Skeletal muscle tissue (tissue), 4 donors: ENCODE measurements around the gene EPS8L3. TPM values are rescaled to one million over a fixed set of nuclear protein-coding genes. Genes with fewer than 3 reads are reported as not detected.
A peak's percentile ranks its signal among the peaks of the same experiment; 100 is the strongest.
"Not testable (repeated sequence)": the region's sequence is repeated elsewhere in the genome, so short reads cannot be mapped to it uniquely, and the experiment has no call there.

ENCODE experiments used
- H3K27ac ChIP-seq: one replicate; pipeline ENCODE4 v1.7.0; 2013; ENCODE audit warnings: mild to moderate bottlenecking, low read depth, low read length, inconsistent platforms
- H3K27me3 ChIP-seq, 3 donors: one replicate each; pipeline ENCODE4 v1.7.0; 2013; ENCODE audit warnings: low read length in 3 of 3; ENCODE audit not compliant: control insufficient read depth in 3 of 3, insufficient read depth in 3 of 3
- H3K36me3 ChIP-seq, 3 donors: one replicate each; pipeline ENCODE4 v1.7.0; 2013; ENCODE audit warnings: low read length in 3 of 3; ENCODE audit not compliant: control insufficient read depth in 3 of 3, insufficient read depth in 3 of 3
- H3K4me1 ChIP-seq, 3 donors: one replicate each; pipeline ENCODE4 v1.7.0; 2013; ENCODE audit warnings: low read length in 3 of 3, mild to moderate bottlenecking in 3 of 3; ENCODE audit not compliant: control insufficient read depth in 3 of 3, insufficient read depth in 3 of 3
- H3K4me3 ChIP-seq, 3 donors: one replicate each; pipeline ENCODE4 v1.7.0; 2013; ENCODE audit warnings: low read length in 3 of 3
- H3K9ac ChIP-seq, 3 donors: one replicate each; pipeline ENCODE4 v1.7.0; 2013; ENCODE audit warnings: low read length in 3 of 3, mild to moderate bottlenecking in 3 of 3, moderate library complexity in 2 of 3, low read depth in 1 of 3
- H3K9me3 ChIP-seq, 3 donors: one replicate each; pipeline ENCODE4 v1.7.0; 2013; ENCODE audit warnings: low read length in 3 of 3; ENCODE audit not compliant: control insufficient read depth in 3 of 3
- total RNA-seq: library from RNA; depleted of rRNA; stranded (reverse); fragments of >200 nt; gene quantifications from one replicate; pipeline ENCODE4 v1.2.3, GENCODE V29; 2014
- donor health status: Osteomylitis.

The EPS8L3 gene
- total RNA-seq, 1 donor from 2014 or later: not detected

DNA sequence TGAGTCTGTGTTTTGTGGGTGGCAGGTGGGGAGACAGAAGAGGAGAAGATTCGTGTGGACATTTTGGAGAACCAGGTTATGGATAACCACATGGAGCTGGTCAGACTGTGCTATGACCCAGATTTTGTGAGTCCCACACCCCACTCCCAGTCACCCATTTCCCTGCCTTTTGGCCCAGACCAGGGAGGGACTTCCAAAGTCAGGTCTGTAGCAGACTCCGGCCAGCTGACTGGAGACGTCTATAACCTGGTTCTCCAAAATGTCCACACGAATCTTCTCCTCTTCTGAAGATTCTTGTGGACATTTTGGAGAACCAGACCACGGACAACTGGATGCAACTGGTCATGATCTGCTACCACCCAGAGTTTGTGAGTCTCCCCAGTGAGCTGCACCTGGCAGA, 50.1 kb downstream of the EPS8L3 start:
- Histone ChIP-seq H3K27me3 (no peaks in the 10 kb centered on the region), H3K27ac (no peak overlapping the region), H3K4me3 (no peak overlapping the region), H3K9me3 (no peaks in the 10 kb centered on the region), H3K9ac (no peak overlapping the region), H3K4me1 (no peaks in the 10 kb centered on the region), H3K36me3 (no peaks in the 10 kb centered on the region)

DNA sequence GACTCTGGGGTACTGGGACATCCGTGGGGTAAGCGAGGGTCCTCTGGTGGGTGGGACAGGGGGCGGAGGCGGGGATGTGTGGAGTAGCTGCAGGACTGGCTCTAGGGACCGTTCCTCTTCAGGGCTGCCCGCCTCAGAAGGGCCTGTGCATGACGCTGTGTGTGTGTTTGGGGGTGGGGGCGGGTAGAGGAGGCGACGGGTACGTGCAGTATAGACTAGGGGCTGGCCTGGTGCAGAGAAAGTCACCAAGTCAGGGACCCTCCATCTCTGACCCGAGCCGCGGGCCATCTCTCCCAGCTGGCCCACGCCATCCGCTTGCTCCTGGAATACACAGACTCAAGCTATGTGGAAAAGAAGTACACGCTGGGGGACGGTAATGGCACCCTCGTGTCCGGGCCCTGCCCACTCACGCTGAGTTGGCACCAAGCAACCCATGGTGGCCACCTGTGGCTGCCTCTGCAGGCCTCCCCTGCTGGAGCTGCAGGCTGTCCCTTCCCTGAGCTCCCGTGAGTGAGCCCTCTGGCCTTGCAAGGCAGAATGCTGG, 51.3 kb downstream of the EPS8L3 start:
- H3K9me3 ChIP-seq: no peaks in the 10 kb centered on the region
- peak overlapping the region in 1 of 3 donors; percentile 40 for H3K9ac ChIP-seq
- H3K4me1 ChIP-seq: no peaks in the 10 kb centered on the region
- H3K36me3 ChIP-seq: no peaks in the 10 kb centered on the region
- H3K4me3 ChIP-seq: peak overlapping the region in 2 of 3 donors; percentile 22 to 38
- no peak overlapping the region for H3K27ac ChIP-seq
- H3K27me3 ChIP-seq: no peaks in the 10 kb centered on the region

DNA sequence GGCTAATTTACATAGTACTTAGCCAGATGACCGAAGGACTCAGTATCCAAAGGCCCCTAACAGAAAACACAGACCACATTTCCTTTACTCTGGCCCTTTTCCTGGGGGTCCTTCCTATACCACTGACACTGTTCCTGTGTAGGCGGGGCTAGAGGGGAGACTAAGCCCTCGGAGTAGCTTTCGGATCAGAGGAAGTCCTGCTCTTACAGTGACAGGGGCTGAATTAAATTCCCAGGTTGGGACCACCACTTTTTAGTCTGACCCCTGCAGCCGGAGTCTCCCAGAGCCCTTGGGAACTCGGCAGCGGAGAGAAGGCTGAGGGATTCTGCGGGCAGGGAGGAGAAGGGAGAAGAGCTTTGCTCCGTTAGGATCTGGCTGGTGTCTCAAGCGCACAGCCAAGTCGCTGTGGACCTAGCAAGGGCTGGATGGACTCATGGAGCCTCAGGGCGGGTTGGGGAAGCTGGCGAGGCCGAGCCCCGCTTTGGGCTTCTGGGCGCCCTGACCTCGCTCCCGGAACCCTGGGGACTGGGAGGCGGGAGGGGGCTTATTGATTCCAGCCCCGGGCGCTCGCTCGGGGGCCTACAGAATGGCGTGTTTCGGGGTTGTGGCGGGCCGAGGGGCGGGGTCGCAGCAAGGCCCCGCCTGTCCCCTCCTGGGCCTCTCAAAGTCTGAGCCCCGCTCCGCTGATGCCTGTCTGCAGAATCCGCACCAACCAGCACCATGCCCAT, 52.0 kb downstream of the EPS8L3 start, which contains the start of gene GSTM5:
GSTM5 (plus strand) TSS at position 659 of the 728 bp plus-strand sequence; CDS start at position 721, 62 bp downstream.
- not testable (repeated sequence) for H3K36me3 ChIP-seq, H3K4me1 ChIP-seq, H3K9me3 ChIP-seq, H3K27me3 ChIP-seq, H3K27ac ChIP-seq
- peak within 1 kb of the TSS in 2 of 3 donors; percentile 22 to 38 for H3K4me3 ChIP-seq
- peak within 1 kb of the TSS in 2 of 3 donors; percentile 40 to 43 for H3K9ac ChIP-seq

DNA sequence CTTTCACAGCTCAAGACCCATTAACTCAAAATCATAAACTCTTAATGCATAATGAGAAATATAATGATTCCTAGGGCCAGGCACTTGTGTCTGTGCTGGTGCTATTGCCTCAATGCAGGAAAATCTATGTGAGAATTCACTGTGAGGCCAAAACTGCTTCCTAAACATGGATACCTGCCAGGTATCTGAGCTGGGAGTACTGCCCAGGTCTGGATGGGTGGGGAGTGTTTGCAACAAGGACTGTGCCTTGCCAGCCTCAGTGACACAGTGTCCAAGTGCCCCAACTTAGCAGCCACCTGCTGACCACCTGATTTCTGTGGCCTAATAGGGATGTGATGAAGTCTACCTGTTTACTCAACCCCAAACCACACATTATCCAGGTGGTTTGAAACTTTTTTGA, 53.9 kb downstream of the EPS8L3 start:
- H3K27me3 ChIP-seq, H3K9me3 ChIP-seq, H3K4me1 ChIP-seq, H3K27ac ChIP-seq, H3K4me3 ChIP-seq, H3K36me3 ChIP-seq, H3K9ac ChIP-seq: not testable (repeated sequence)

DNA sequence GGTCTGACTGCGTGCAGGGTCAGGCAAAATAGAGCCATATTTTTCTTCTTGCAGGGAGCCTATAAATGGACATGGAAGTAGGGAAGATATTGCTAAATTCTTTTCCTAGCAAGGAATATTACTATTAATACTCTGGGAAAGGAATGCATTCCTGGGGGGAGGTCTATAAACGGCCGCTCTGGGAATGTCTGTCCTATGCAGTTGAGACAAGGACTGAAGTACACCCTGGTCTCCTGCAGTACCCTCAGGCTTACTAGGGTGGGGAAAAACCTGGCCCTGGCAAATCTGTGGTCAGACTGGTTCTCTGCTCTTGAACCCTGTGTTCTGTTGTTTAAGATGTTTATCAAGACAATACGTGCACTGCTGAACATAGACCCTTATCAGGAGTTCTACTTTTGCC, 54.8 kb downstream of the EPS8L3 start:
- not testable (repeated sequence) for H3K27ac ChIP-seq, H3K9me3 ChIP-seq

DNA sequence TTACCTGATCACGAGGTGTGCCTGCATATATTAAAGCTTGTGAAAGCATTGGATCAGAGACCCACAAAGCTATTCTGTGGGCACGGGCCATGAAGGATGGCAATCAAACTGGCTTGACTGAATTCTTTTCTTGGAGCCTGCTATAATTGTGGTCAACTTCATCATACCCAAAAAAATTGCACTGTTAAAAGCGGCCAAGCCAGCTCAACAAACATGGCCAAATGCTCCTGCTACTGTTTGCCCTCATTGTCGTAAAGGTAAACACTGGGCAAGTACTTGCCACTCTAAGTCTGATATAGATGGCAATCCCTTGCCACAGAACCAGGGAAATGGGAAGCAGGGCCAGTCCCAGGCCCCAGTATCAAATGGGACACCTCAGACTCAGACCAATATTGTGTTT, 58.3 kb downstream of the EPS8L3 start:
- H3K4me1 ChIP-seq: no peaks in the 10 kb centered on the region
- H3K27me3 ChIP-seq: no peaks in the 10 kb centered on the region
- no peak overlapping the region for H3K9ac ChIP-seq
- no peaks in the 10 kb centered on the region for H3K36me3 ChIP-seq
- H3K9me3 ChIP-seq: no peaks in the 10 kb centered on the region
- no peak overlapping the region for H3K4me3 ChIP-seq
- no peak overlapping the region for H3K27ac ChIP-seq

More for the DNA sequence above, 54.8 kb downstream of the EPS8L3 start:
- H3K4me1 ChIP-seq, H3K27me3 ChIP-seq, H3K36me3 ChIP-seq, H3K9ac ChIP-seq, H3K4me3 ChIP-seq: not testable (repeated sequence)

DNA sequence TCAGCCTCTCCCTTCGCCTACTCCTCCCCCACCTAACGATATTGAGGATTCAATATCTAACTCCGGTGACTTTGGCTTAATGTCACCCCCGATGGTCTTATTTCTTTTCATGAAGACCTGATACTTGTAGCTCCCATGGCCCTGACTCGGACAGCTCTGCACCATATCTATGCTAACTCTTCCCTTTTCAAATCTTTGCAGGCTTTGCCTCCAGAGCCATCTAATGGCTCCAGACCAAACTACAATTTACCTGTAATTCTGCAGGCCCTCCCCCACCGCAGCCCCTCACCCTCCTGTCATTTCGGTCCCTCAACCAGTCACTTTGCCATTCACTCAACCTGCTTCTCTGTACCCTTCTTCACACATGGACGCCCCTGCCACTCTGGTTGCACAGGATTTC, 59.5 kb downstream of the EPS8L3 start:
- no peaks in the 10 kb centered on the region for H3K4me1 ChIP-seq
- no peaks in the 10 kb centered on the region for H3K9me3 ChIP-seq
- no peak overlapping the region for H3K27ac ChIP-seq

DNA sequence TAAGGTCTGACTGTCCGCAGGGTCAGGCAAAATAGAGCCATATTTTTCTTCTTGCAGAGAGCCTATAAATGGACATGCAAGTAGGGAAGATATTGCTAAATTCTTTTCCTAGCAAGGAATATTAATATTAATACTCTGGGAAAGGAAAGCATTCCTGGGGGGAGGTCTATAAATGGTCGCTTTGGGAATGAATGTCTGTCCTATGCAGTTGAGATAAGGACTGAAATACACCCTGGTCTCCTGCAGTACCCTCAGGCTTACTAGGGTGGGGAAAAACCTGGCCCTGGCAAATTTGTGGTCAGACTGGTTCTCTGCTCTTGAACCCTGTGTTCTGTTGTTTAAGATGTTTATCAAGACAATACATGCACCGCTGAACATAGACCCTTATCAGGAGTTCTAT, 60.8 kb downstream of the EPS8L3 start:
- H3K36me3 ChIP-seq: not testable (repeated sequence)

More for the DNA sequence above, 59.5 kb downstream of the EPS8L3 start:
- Histone ChIP-seq H3K9ac (no peak overlapping the region), H3K27me3 (no peaks in the 10 kb centered on the region), H3K4me3 (no peak overlapping the region), H3K36me3 (no peaks in the 10 kb centered on the region)

More for the DNA sequence above, 60.8 kb downstream of the EPS8L3 start:
- not testable (repeated sequence) for H3K9ac ChIP-seq, H3K27ac ChIP-seq, H3K4me3 ChIP-seq, H3K27me3 ChIP-seq, H3K9me3 ChIP-seq, H3K4me1 ChIP-seq

Other genes with a start within 250 kb of the EPS8L3 start
- 0.52 TPM for gene GPR61, start 224.1 kb downstream of the EPS8L3 start, total RNA-seq
- 8.4 TPM for gene GNAI3, start 215.3 kb downstream of the EPS8L3 start, total RNA-seq
- not detected for gene GNAT2, start 144.3 kb downstream of the EPS8L3 start, total RNA-seq
- 34.4 TPM for gene AMPD2, start 144.1 kb downstream of the EPS8L3 start, total RNA-seq
- 10.4 TPM for gene GSTM4, start 107.8 kb downstream of the EPS8L3 start, total RNA-seq
- 32.9 TPM for gene GSTM2, start 95.9 kb downstream of the EPS8L3 start, total RNA-seq
- 16.7 TPM for gene GSTM1, start 76.1 kb downstream of the EPS8L3 start, total RNA-seq
- 11.5 TPM for gene GSTM5, start 51.7 kb downstream of the EPS8L3 start, total RNA-seq
- 24.5 TPM for gene GSTM3, start 22.9 kb downstream of the EPS8L3 start, total RNA-seq
- 7.3 TPM for gene CSF1, start 146.9 kb upstream of the EPS8L3 start, total RNA-seq
- gene AHCYL1, start 220.8 kb upstream of the EPS8L3 start, total RNA-seq: 21.9 TPM